ES-I3 (cell line): ENCODE data around the gene SULT1C3.

Experiments used
- H3K36me3 ChIP-seq: 2 replicates; pipeline ENCODE4 v1.6.1; 2013; ENCODE audit warnings: mild to moderate bottlenecking, low read length, control low read depth, moderate library complexity; ENCODE audit not compliant: insufficient read depth
- H3K4me1 ChIP-seq: 2 replicates; pipeline ENCODE4 v1.6.1; 2013; ENCODE audit warnings: mild to moderate bottlenecking, control low read depth, low read length; ENCODE audit not compliant: insufficient read depth
- H3K9ac ChIP-seq: 2 replicates; pipeline ENCODE4 v1.6.1; 2013; ENCODE audit warnings: low read depth, mild to moderate bottlenecking, low read length, moderate library complexity
- H3K9me3 ChIP-seq: 2 replicates; pipeline ENCODE4 v1.6.1; 2013; ENCODE audit warnings: mild to moderate bottlenecking, low read length, moderate library complexity; ENCODE audit not compliant: control insufficient read depth, insufficient read depth

SULT1C3 gene

GRCh38 chr2:108226564-108226963 is 13.2 kb upstream of the SULT1C3 start:
- H3K9me3 ChIP-seq = peaks cover 5% of the 10 kb centered on the region; the same call in 1 of the 2 replicates
- H3K4me1 ChIP-seq = no peaks in the 10 kb centered on the region
- no peak overlapping the region for H3K9ac ChIP-seq
- H3K36me3 ChIP-seq = no peaks in the 10 kb centered on the region

DNA sequence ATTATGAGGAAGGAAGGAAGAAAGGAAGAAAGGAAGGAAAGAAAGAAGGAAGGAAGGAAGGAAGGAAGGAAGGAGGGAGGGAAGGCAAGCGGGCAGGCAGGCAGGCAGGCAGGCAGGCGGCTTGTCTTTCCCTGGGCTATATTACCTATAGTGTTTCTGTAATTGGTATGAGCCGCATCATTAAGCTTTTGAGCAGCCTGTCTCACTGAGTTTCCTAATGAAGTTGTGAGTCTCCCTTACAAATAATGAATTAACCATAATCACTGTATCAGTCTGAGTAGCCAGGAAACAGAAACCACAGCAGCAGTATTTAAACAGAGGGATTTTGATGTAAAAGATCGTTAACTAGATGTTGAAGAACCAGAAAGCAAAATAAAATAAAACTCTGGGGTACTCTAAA is 11.8 kb upstream of the SULT1C3 start:
- H3K9me3 ChIP-seq = peaks cover 5% of the 10 kb centered on the region; the same call in 1 of the 2 replicates
- no peak overlapping the region for H3K9ac ChIP-seq
- no peaks in the 10 kb centered on the region for H3K4me1 ChIP-seq
- H3K36me3 ChIP-seq = no peaks in the 10 kb centered on the region

- Histone ChIP-seq H3K9ac (no peak overlapping the region), H3K9me3 (peaks cover 2% of the 10 kb centered on the region; the same call in 1 of the 2 replicates), H3K36me3 (no peaks in the 10 kb centered on the region), H3K4me1 (no peaks in the 10 kb centered on the region)
Measured at GRCh38 chr2:108228537-108228936, 11.2 kb upstream of the SULT1C3 start.

DNA sequence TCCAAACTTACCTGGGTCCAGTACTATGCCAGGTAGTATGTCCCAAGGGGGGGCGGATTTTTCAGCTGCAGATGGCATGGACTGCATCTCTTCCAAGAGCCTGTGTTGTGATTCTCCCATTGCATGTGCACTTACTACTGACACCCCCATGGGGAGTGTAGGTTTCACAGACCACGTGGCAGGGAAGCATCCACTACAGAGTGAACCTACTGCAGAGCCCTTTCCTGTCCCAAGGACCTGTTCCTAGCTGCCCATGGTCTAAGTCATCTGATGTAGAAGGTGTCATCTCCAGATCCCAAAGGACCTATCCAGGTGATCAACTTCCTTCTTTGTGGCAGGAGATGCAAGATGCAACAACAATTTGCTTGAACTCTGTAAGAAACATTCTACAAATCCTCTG is 9.9 kb upstream of the SULT1C3 start:
- H3K9me3 ChIP-seq = no peaks in the 10 kb centered on the region
- no peaks in the 10 kb centered on the region for H3K36me3 ChIP-seq
- H3K9ac ChIP-seq = no peak overlapping the region
- no peaks in the 10 kb centered on the region for H3K4me1 ChIP-seq

DNA sequence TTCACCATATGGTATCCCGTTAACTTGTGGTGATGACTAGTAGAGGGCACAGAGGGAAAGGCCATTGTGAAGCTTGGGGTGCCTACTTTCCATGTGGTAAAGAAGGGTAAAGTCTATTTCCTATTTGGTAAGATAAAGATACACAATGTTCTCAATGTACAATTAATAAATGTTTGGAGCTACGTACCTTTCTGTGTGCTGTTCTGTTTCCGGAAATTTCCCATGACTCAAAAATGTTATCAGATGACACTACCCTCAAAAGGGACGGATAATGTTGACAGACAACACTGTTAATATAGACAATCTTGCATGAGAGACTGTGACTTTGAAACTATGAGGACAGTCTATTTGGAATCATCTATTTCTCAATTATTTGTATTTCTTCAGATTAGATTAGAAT is 4.2 kb upstream of the SULT1C3 start:
- no peaks in the 10 kb centered on the region for H3K4me1 ChIP-seq
- H3K9me3 ChIP-seq = peaks cover 7% of the 10 kb centered on the region; the same call in 1 of the 2 replicates
- no peak overlapping the region for H3K9ac ChIP-seq
- H3K36me3 ChIP-seq = no peaks in the 10 kb centered on the region

DNA sequence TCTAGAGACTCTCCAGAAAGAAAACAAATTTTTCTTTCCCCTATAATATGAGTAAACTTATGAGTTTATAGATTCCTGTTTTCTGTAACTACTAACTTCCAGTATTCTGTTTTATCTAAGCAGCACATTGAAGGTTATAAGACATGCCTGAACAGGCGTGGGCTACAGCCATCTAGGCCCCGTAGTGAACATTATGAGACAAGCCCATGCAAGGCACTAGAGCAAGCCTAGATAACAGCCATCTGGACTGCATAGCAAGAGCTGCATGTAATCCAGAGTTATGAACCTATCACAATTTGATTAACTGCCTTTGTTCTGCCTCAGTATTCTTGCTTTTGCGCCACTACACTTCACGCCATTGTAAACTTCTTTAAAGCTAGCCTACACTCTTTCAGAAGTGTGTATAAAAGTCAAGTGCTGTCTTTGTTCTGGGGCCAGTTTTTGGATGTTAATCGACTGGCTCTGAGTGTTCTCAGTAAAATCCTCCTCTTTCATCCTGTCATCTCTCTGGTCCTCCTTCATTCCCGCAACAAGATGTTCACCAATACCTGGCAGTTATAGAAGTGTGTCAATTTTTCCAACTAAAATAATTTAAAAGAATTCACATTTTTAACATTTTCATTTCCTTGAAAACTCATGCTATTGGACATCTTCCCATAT is 3.0 kb upstream of the SULT1C3 start:
- H3K4me1 ChIP-seq = no peaks in the 10 kb centered on the region
- no peak overlapping the region for H3K9ac ChIP-seq
- peaks cover 13% of the 10 kb centered on the region for H3K9me3 ChIP-seq
- no peaks in the 10 kb centered on the region for H3K36me3 ChIP-seq

DNA sequence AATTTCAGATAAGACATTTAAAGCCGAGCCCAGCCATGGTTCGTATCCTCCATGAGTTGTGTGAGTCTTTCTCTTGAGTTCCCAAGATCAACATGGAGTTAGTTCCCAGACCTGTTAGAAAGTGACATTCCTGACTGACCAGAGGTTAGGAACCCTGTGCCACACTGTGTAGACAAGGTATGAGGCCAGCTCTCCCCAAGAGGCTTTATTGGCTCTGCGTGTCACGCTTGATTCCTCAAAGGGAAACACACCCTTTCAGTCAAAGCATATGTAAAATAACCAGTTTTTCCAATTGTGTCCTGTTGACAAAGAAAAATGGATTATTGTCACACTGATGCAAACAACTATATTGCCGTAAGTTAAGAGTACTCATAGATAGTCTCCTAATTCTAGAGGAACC is 1.2 kb downstream of the SULT1C3 start:
- H3K4me1 ChIP-seq = no peaks in the 10 kb centered on the region
- peaks cover 18% of the 10 kb centered on the region for H3K9me3 ChIP-seq
- no peaks in the 10 kb centered on the region for H3K36me3 ChIP-seq
- no peak overlapping the region for H3K9ac ChIP-seq

GRCh38 chr2:108243566-108243965 is 3.8 kb downstream of the SULT1C3 start:
- Histone ChIP-seq H3K36me3 (no peaks in the 10 kb centered on the region), H3K9me3 (peaks cover 14% of the 10 kb centered on the region), H3K4me1 (no peaks in the 10 kb centered on the region), H3K9ac (no peak overlapping the region)

GRCh38 chr2:108244667-108245414 is 5.1 kb downstream of the SULT1C3 start:
- H3K9me3 ChIP-seq = peaks cover 14% of the 10 kb centered on the region
- no peaks in the 10 kb centered on the region for H3K36me3 ChIP-seq
- no peaks in the 10 kb centered on the region for H3K4me1 ChIP-seq

DNA sequence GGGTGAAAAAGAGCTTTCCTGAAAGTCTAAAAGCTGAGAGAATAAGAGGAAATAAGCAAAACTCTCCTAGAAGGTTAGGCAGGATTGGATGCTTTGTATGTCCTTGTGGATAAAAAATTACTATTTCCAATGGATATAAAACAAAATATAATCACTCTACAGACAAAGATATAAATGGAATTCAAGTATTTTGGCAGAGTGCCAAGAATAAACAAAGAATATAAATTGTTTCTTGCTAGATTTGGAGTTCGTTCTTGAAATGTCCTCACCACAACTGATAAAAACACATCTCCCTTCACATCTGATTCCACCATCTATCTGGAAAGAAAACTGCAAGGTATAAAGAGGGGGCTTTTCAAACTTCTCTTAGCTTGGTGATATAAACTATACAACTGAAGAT is 13.3 kb downstream of the SULT1C3 start:
- no peak overlapping the region for H3K9ac ChIP-seq
- no peaks in the 10 kb centered on the region for H3K36me3 ChIP-seq
- no peaks in the 10 kb centered on the region for H3K4me1 ChIP-seq
- H3K9me3 ChIP-seq = no peaks in the 10 kb centered on the region

More at GRCh38 chr2:108244667-108245414, 5.1 kb downstream of the SULT1C3 start:
- H3K9ac ChIP-seq = no peak overlapping the region

- Histone ChIP-seq H3K36me3 (no peaks in the 10 kb centered on the region), H3K9ac (no peak overlapping the region), H3K9me3 (no peaks in the 10 kb centered on the region), H3K4me1 (no peaks in the 10 kb centered on the region)
Measured at GRCh38 chr2:108257757-108258331, 18.1 kb downstream of the SULT1C3 start.

DNA sequence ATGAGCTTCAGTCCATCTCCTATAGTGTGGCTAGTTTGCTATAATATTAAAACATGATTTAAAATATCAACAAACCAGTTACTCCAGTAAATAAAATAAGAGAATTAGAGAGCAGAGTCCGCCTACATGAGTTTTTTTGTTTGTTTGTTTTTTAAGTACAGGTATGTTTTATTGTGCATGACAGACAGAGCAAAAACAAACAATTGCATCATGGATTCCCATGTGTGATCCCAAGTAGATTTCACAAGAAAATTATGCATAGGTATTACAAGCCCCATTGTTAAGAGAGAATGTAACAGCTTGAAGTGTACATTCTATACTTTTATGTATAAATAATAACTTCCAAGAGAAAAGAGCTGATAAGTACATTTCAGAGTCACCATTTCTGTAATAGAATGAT is 21.0 kb downstream of the SULT1C3 start:
- H3K36me3 ChIP-seq = no peaks in the 10 kb centered on the region
- H3K4me1 ChIP-seq = no peaks in the 10 kb centered on the region
- H3K9me3 ChIP-seq = no peaks in the 10 kb centered on the region
- no peak overlapping the region for H3K9ac ChIP-seq

DNA sequence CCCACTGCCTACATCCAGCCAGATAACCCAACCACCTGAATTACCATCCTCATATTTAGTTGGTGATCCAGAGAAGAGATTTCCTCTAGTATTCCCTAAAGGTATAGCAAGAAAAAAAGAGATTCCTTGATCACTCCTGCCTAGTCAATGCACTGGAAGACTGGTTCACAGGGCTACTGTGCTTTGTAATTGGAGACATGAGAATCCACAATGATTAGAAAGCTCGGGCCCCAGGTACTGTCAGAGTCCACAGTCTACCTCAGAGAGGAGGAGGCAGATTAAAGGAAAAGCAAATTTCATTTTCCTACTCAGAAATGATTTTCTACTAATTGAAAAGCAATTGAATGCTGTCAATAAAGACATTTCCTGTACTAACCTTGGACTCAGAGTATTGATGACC is 22.3 kb downstream of the SULT1C3 start:
- Histone ChIP-seq H3K9ac (no peak overlapping the region), H3K4me1 (no peaks in the 10 kb centered on the region), H3K36me3 (no peaks in the 10 kb centered on the region), H3K9me3 (no peaks in the 10 kb centered on the region)

- no peaks in the 10 kb centered on the region for H3K36me3 ChIP-seq
- H3K9ac ChIP-seq = no peak overlapping the region
- no peaks in the 10 kb centered on the region for H3K9me3 ChIP-seq
- H3K4me1 ChIP-seq = no peaks in the 10 kb centered on the region
Measured at GRCh38 chr2:108263401-108263800, 23.6 kb downstream of the SULT1C3 start.

DNA sequence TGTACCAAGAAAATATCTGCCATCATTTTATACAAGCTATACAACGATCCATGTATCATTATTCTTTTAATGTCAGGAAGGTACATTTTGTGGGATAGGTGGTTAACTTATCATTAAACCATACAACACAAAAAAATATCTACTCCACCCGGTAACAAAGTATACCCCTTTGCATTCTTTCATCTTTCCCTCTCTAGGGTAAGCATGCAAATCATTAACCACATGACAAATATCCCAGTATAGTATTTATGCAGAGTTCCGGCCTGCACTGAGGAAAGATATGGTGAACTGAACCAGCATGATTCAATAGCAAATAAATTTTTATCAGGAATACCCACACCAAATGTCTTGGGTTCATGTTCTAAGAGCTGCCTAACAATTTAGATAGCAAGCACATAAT is 26.4 kb downstream of the SULT1C3 start:
- H3K9ac ChIP-seq = no peak overlapping the region
- H3K4me1 ChIP-seq = no peaks in the 10 kb centered on the region
- no peaks in the 10 kb centered on the region for H3K36me3 ChIP-seq
- no peaks in the 10 kb centered on the region for H3K9me3 ChIP-seq
